GM19467 (cell line): ENCODE measurements around the gene LINC00237.

Experiments
- ATAC-seq: cut with Tn5 transposase; IDR thresholded peaks from one replicate; pipeline ENCODE4 v1.9.1; 2021; ENCODE audit warnings: mild to moderate bottlenecking, moderate library complexity; ENCODE audit not compliant: unreplicated experiment

Gene LINC00237

GRCh38 chr20:21052241-21052640, 53.9 kb downstream of the LINC00237 start:
- no peak for ATAC-seq

- ATAC-seq, result no peak
Measured at GRCh38 chr20:21050710-21051109, 55.4 kb downstream of the LINC00237 start.

- no peak for ATAC-seq
Measured at GRCh38 chr20:21049305-21049828, 56.8 kb downstream of the LINC00237 start.

DNA sequence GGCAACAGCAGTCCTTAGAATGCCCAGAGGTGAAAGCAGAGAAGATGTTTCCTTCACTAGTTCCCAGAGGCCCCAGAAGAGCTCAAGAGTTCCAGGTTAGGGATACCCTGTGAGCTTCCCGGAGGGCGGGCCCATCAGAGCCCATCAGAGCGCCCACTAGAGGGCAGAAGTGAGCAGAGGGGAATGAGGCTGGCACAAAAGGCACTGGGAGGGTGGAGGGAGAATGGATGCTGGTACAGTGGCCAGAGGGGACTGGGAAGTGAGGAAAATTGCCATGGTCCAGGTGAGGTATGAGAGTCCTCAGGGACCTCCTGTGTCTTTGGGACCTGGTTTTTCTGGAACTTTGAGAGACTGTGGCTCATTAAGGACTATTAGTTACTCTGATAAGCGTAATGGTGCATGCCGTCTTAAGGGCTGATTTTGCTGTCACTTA, 57.3 kb downstream of the LINC00237 start:
- ATAC-seq, result no peak

DNA sequence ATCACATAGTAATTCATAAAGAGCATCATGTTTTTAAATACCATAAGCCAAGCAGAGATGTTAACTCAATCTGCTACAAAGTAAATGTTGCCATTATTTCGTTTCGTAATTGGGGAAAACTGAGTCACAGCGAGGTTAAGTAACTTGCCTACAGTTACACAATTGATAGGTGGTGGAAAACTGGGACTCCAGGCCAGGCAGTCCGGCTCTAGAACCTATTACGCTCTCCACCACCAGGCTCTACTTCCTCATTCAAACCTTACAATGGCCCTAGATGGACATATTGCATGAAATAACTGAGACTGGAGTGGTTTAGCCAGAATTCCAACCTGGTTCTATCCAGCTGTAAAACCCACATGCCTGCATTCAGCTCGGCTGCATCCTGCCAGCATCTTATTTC, 58.2 kb downstream of the LINC00237 start:
- ATAC-seq, result no peak

DNA sequence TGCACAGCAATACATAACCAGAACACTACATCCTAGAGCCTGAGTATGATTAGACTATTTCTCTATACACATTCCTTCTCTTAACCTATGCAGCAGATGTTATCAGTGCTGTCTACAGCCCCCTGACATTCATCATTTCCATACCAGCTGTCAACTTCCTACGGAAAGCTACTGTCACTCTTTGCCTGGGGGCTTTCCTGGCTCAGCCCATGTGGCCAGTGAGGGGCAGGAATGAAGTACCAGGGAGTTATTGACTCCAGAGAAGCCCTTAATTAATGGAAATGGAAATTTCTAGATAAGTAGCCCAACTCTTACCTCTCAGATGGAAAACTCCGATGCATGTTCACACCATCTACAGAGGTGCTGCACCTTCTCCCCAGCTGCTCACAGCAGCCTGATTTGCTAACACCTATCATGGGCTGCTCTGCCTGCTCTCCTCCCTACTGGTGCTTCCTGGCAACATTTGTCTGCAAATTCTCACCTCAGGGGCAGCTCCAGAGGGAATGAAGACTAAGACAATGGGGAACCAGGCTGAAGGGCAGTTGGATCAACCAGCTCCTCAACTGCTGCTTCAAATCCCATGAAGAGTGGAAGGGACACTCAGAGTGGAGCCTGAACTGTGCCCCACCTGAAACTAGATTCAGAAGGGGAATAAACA, 59.6 kb downstream of the LINC00237 start:
- no peak for ATAC-seq
